ENCODE measurements around the gene ERCC6L2. TPM values are rescaled to one million over a fixed set of nuclear protein-coding genes. Genes with fewer than 3 reads are reported as not detected.

Gene ERCC6L2
- total RNA-seq, 1 donor from 2014 or later: 37.4 TPM

DNA sequence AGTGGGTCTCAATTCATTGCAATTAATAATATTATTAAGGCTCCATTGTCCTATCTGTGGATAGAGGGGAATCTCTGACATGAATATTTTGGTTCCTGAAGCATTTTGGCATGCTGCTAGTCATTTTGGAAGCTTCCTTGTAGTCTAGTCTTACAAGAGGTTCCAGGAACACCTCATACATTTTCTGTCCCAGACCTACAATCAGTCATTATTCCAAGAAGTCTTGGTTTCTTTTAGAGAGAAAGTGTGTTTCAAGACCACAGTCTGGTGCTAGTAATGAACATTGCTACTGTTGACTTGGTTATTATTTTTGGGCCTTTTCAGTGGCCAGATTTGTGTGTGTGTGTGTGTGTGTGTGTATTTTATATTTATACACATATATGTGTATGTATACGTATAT, 98.9 kb downstream of the ERCC6L2 start:
- intact Hi-C loops (cut with micrococcal nuclease): no loop called here

DNA sequence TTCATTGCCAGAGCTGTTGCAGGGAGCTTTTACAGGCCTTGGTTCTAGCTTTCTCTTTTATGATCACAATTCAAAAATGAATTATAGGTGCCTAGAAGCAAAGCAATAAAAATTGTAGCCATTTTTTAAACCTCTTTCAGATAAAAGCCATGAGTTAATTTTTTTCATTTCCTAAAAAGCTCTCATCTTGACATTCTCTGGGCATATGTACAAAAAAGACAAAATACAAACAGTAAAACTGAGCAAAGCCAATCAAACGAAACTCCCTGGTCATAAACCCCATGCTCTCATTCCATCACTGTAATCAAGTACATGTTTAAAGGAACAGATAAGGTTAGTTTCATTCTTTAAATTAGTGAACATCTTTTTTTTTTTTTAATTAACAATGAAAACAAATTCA, 101.9 kb downstream of the ERCC6L2 start:
- intact Hi-C loops (cut with micrococcal nuclease): no loop called here

DNA sequence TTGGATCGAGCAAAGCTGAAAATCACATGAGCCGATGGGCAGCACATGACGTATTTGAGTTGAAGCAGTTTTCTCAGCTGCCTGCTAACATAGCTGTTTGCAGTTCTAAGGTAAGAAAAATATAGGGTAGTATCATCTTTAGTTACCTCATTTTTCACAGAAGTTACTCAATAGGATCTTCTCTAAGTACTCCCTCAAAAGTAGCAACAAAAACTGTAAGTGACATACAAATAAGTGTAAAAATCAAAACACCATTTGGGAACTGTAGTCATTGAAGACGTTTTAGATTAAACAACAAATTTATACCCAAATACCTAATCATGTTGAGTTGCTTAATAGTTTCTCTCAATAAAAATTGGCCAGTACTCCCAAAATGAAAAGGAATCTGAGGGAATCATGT, 102.6 kb downstream of the ERCC6L2 start:
- intact Hi-C loops (cut with micrococcal nuclease): no loop called here

DNA sequence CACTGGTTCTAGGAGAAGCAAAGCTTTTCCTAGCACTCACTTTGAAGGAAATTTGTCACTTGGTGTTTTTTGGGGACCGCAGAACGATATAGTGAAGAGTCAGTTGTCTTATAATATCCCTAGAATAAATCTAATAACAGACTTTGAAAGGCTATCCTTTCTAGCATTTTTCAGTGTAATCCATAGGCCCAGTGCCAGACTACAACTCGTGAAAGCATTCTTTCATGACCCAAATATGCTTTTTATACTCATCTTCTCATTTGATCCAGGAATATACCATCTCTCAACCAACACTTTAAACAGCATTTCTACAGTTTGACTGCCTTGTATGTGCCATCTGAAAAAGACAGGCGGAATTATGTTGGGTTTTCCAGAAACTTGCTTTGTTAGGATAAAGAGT, 104.0 kb downstream of the ERCC6L2 start:
- intact Hi-C loops (cut with micrococcal nuclease): no loop called here

DNA sequence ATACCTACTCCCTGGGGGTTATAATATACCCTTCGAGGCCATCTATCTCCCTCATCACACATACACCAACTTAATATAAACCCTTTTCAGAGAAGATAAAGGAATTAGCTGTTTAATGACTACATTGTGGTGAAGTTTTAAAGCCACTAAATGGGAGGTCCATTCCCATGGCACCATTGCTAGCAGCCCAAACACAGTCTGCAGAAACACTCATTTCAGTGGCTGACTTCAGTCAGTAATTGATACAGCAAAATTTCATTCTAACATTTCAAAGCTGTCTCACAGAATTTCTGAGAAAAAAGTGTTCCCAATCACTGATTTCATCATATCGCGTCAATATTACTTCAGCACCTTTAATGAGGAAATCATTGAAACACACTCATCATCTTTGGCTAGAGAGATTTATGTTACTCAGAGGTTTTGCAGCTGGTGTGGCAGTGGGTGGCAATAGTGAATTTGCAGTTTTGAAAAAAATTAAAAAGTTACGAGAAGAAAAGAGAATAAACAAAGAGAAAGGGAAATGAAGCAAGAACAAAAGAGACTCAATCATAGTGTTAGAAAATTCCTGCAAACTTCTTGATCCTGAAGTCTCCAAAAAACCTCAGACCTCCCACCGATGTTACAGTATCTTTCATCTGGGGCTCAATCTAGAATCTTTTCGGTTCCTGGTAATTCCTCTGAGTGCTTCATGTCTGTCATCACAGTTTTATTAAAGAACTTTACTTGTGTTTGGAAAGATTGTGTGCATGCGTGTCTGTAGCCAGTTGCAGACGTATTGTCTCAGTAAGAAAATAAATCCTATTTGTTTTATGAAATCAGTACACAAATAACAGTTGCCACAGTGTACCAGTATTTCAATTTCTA, 105.0 kb downstream of the ERCC6L2 start:
- intact Hi-C loops (cut with micrococcal nuclease): loop anchor here (2.0 kb wide), 1 partner anchor 28 kb away; no protein-coding TSS in a partner anchor

DNA sequence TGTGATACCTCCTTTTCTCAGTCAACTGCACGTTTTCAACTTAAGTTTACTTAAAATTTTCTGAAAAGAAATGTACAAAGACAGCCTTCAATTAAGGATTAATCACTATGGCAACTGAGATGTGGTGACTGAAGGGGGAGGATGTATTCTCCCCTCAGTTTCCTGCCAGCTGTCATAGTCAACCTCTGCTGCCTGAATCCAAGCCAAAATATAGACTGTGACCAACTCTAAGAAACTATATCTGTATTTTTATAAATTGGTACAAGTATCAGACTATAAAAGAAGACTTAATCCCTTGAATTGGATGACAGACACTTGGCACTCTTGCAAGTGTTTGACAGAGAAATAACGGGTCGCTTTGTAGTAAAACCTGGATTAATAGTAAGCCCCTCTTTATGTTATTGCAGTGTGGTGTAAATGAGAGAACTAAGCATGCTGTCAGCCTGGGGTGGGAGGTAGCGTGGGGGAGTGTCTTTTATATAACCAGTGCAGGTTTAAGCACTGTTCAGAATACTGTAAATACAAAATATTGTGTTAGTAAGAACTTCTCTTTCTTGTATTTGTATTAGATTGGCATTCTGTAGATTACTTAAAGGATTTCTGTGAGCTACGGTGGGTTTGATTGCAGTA, 106.4 kb downstream of the ERCC6L2 start:
- intact Hi-C loops (cut with micrococcal nuclease): loop anchor here (2.0 kb wide), 1 partner anchor 27 kb away; no protein-coding TSS in a partner anchor

DNA sequence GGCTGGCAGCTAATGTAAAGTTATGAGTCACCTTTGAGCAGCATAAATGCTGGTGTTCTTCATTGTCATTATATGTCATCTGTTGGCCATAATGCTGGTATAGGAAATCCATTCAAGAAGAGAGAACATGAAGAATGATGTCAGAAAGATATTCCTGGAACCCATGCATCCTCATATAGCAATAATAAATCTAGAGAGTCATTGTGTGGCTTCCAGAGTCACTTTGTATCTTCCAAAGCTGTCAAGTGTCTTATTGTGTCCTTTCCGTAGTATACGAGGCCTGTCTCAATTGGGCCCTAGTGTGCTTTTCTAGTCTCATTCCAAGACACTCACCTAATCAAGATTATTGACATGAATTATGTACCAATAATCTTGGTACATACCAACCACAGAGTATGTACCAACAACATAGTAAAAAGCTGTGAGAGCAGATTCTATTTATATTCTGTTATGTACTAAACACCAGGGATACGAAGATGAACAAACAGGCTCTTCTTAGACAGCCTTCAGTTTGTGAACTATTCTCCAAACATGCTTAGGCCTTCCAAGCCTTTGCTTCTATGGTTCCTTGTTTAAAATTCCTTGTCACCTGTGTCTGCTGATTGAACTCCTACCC, 110.1 kb downstream of the ERCC6L2 start:
- intact Hi-C loops (cut with micrococcal nuclease): no loop called here

DNA sequence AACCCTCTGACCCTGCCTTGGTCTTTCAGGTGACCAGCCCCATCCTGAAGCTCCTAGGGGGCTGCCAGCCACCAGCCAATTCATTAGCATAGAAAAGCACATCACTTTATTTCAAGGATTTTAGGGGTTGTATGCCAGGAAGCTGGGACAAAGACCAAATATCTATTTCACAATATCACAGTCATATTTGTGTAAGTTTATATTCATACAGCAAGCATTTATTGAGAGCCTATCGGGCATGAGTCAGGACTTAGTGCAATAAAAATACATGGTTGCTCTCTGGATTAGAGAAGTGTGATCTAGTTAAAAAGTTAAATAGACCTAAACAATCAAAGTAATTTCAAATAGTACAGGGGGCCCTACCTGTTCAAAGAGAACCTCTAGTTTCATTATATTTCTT, 113.8 kb downstream of the ERCC6L2 start:
- intact Hi-C loops (cut with micrococcal nuclease): no loop called here

DNA sequence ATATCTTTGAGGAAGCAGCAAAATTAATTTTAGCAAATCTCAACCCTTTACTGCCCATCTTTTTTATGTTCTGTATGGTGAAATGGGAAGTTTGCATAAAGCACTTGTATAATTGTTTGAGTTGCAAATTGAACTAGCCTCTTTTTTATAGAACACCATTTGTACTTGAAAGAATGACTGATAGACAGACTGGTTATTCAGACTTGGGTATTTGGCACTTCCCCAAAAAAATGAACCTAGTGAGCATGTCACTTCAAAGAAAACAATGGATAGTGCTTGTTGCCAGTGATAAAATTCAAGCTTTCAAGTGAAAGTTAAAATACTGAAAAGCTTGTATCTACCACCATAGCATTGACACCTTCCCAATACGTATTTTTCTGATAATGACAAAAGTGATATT, 115.8 kb downstream of the ERCC6L2 start:
- intact Hi-C loops (cut with micrococcal nuclease): no loop called here

DNA sequence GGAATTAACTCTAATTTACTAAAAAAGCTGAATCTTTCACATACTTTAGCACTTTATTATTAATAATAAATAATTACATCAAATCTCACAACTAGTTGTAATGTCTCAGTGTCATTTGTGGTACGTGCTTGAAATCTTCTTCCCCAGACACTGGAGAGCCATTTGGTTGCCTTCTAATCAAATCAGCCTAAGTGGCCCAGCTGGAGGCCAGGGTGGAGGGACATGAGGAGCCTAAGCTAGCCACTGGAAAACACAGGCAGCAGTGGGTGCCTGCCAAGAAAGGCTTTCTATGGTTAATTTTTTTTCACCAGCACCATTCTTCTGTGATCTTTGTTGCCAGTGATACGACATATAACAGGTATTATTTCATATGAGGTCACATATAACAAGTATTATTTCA, 117.0 kb downstream of the ERCC6L2 start:
- intact Hi-C loops (cut with micrococcal nuclease): no loop called here

DNA sequence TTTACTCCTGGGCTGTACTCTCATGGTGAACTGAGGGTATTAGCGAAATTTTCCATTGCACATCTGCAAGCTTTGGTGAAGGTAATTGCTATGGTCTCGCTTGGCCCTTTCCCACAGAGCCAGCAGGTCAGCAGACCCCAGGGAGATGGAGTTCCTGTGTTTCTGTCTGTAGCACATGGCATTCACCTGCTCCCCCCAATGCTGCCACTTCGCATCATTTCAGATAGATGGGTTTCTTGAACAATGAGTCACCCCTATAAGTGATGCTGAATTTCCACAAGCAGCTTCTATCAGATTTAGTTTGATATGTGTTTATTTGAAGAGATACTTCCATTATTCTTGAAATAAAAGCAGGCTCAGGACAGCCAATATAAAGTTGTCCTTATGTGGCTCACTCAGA, 117.8 kb downstream of the ERCC6L2 start:
- intact Hi-C loops (cut with micrococcal nuclease): loop anchor here (1.0 kb wide), 1 partner anchor 16 kb away; no protein-coding TSS in a partner anchor

DNA sequence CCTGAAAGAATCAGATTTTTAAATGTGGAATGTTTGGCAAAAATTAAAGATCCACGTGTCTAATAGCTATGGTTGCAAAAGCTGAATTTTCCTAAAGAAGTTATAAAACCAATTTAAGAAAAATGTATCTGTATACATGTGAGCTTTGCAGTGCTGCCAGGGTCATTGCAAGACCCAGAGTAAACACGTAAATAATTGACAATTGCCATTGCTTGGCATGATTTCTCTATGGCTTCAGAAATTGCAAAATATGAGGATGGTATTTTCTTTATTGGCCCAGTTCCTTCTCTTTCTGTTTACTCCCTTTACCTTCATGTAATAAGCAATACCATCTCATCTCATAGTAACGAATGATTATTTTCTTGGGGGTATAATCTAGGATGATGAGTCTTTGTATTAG, 123.9 kb downstream of the ERCC6L2 start:
- intact Hi-C loops (cut with micrococcal nuclease): no loop called here

DNA sequence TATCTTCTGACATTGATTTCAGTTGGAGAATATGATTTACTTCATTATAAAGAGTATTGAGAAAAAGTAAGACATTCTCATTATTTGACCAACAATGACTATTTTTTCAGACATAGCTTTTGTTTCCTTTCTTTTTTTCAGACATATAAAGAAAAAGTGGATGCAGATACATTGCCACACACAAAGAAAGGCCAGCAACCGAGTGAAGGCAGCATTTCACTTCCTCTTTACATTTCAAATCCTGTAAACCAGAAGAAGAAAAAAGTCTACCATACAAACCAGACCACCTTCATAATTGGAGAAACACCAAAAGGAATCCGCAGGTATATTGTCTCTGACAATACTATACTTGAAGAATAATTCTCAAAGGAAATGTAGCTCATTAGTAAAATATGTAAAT, 128.9 kb downstream of the ERCC6L2 start:
- intact Hi-C loops (cut with micrococcal nuclease): no loop called here

DNA sequence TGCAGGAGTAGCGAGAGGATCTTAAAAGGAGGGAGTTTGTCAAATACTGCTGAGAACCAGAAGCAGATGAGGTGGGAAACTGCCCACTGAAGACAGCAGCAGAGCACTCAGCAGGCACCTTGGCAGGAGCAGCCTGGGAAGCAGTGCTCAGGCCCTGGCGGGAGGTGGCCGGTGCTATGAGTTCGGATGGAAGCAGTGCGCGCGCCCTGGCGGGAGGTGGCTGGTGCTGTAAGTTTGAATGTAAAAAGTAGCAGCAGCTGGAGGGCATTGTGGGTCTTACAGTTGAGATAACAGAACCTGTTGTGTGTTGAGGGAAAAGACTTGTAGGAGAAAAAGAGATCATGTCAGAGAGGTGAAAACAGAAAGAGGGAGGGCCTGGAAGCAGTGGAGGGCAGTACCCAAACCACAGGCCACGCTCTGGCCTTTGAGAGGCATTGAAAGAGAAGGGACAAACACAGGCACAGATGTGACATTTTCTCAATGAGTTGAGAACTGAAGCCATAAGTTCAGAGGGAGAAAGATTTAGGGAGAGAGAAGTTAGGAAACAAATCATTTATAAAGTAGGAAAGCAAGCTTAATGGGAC, 130.9 kb downstream of the ERCC6L2 start:
- intact Hi-C loops (cut with micrococcal nuclease): loop anchor here (5.0 kb wide), 2 partner anchors 51 to 69 kb away; no protein-coding TSS in a partner anchor

DNA sequence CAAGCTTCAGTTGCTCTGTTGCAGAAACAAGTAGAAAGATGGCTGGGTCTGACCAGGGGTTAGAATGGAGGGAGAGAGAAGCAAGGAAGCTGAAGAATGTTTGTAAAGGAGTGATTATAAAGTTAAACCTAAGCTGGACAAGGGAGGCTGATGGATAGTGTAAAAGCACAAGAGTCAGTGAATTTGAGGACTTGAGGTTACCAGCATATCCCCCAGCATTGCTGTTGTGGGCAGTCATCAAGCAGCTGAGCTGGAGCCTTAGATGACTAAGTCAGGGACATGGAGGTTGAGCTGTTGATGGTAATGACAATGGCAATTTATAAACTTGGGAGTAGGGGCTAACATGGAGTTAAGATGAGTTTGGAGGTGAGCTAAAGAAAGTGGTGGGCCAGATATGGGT, 131.5 kb downstream of the ERCC6L2 start:
- intact Hi-C loops (cut with micrococcal nuclease): loop anchor here (5.0 kb wide), 2 partner anchors 50 to 70 kb away; no protein-coding TSS in a partner anchor

DNA sequence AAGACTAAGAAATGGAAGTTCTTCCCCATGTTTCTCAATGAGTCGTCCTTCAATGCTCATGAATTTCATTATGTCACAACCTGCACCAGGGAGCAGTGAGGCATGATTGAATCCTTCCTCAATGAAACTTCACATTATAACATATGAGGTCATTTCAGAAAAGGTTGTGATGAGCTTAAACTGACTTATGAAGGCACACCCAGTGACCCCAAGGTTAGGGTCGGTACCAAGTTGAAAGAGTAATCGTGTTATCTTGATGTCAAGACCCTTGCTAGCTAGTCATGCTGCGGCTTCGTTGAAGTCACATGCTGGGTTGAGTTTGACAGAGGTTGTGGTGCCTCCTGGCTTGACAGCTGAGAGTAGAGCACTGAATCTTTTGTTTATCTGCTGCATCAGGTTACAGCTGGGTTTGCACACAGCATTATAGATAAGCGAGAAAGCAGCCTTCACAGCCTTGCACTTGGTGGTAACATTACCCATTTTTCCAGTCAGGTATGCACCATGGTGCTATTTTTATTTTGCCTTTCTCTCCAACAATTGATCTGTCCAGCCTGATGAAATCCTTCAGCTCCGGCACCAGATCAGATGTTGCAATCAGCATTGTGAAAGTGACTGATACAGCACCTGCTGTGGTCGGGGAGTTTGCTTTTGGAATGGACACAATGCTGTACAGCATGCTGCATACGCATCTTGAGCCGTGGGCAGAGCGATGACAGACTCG, 133.2 kb downstream of the ERCC6L2 start:
- intact Hi-C loops (cut with micrococcal nuclease): loop anchor here (1.0 to 5.0 kb wide), 11 partner anchors 9 to 284 kb away; partner anchors contain the start of gene ERCC6L2

DNA sequence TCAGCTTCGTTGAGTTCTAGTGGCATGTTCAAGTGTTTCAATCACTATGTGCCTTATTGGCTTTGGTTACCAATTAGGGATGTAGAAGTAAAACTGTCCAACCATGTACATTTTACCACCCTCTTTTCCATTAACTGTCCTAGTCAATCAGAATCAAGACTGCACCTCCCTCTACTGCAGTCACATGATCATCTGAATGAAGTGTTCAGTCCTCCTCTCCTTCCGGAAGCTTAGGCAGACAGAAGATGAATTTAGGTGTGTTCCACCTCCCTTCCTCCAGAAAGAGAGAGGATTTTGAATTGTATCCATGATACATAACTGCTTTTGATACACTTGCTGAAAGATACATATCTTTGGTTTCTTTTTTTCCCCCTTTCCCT, 133.7 kb downstream of the ERCC6L2 start:
- intact Hi-C loops (cut with micrococcal nuclease): loop anchor here (1.0 to 5.0 kb wide), 11 partner anchors 8 to 285 kb away; partner anchors contain the start of gene ERCC6L2

DNA sequence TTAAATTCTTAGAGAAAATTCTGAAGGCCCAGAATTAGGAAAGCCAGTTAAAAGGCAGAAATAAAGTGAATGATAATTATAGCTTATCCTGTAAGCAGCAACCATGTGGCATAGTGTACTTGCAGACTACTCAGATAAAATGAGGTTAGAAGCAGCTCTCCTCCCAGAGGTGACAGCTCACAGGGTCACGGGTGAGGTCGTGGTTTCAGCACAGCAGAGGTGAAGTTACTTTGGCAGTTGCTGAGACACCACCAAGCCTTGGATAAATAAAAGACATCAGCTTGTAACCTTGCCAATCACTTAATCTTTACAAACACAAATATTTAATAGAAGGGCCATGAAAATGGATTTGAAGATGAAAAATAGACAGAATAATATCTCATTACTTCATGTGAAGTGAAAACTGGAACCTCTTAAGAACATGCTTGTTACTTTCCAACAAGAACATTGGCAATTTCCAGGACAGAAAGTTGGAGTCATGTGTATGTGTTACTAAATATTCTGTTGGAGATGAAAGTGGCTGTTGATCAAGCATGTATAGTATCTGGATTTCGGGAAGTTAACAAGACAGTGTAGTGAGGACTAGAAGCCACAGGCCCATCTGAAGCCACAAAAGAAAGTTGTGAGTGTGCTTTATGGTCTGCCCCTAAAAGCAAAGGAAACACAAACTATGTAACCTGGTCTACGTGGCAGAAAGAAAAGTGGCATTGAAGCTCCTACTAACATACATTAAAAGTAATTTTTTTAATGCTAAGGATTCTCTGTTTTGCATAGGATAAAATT, 134.4 kb downstream of the ERCC6L2 start:
- intact Hi-C loops (cut with micrococcal nuclease): loop anchor here (1.0 to 10.0 kb wide), 14 partner anchors 7 to 1145 kb away; partner anchors contain the start of genes ERCC6L2 and ZNF367

DNA sequence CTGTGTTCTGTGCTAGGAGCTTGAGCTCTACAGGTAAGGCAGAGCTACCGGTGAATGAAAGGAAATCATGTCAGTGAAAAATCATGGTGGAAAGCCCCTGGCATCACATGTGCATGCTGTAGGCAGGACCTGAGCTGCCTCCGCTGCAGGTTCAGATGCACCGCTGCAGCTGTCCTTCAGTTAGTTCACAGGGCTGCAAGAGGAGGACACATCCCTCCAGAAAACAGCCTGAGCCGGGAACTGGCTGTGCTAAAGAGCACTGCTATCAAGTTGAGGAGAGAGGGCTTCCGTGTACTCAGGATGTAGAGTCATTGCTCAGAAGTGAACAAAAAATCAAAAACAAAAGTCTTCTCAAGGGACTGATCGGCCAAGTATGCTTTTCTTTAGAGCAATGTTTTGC, 138.6 kb downstream of the ERCC6L2 start:
- intact Hi-C loops (cut with micrococcal nuclease): loop anchor here (2.0 to 10.0 kb wide), 4 partner anchors 203 to 1149 kb away; partner anchors contain the start of gene ZNF367
